ENCODE results near the gene MRPS17.

Gene MRPS17

DNA sequence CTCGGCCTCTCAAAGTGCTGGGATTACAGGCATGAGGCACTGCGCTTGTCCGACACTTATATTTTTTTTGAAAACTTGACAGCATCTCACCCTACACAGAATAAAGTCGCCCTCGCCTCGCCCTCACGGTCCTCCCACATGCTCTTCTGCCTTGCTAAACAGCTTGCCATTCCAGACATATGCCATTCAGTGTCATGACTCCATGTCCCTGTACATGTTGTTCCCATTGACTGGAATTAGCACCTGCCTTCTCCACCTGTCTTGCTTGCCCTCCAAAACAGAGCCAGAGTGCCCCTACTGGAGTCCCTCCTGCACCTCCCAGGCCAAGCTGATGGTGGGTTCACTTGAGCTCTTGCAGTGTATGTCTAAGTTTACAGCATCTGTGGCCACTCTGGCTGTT, 18.9 kb downstream of the MRPS17 start:
- in situ Hi-C loops (cut with HindIII; ENCODE audit: low sequenced_read_pairs): no loop called here

DNA sequence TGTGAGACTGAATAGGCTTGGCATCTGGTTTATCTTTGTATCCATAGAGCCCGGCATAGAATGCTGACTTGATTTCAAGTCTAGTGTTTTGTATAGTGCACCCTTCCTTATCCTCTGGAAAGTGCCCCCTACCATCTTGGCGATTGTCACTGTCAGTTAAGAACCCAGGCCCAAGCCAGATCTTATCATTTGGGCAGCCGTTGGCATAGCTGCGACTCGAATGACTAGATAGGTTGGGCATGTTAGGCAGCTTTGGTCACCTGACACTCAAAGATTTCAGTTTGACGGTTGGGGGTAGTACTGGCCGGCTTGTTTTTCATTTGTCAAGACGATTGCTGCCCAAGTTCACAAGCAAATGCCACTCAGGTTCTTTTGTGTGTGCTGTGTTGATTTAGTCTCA, 19.3 kb downstream of the MRPS17 start:
- in situ Hi-C loops (cut with HindIII; ENCODE audit: low sequenced_read_pairs): no loop called here

DNA sequence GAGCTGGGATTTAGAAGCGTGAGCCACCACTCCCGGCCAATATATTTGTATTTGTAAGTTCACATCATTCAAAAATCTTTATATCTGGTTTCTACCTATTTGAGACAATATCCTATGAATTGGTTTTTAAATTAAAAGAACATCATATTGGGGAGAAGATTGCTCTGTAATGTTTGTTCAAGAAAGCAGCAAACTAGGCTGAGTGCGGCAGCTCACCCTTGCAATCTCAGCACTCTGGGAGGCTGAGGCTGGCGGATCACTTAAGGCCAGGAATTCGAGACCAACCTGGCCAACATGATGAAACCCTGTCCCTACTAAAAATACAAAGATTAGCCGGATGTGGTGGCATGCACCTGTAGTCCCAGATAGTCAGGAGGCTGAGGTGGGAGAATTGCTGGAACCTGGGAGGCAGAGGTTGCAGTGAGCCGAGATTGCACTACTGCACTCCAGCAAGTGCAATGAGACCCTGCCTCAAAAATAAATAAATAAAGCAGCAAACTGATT, 22.1 kb downstream of the MRPS17 start:
- in situ Hi-C loops (cut with HindIII; ENCODE audit: low sequenced_read_pairs): no loop called here

DNA sequence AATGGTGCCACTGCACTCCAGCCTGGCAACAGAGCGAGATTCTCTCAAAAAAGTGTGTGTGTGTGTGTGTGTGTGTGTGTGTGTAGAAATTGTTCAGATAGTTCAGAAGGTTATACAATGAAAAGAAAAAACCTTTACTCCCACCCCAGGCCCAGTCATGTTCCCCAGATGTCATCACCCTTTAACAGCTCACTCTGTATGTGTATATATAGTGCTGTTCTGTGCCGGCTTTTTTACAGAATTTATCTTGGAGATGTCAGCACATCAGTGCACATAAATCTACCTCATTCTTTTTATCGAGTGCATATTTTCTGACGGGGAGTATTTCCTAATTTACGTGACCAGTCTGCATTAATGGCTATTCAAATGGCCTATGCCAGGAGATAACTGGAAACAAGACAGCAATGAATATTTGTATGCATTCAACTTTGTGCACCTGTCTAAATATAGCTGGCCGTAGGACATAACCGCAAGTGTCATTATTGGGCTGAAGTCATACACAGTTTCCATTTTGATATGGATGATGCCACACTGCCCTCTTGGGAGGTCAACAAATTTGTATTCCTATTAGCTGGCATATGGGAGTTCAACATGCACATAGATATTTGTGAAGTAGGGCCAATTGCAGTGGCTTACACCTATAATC, 24.4 kb downstream of the MRPS17 start:
- in situ Hi-C loops (cut with HindIII; ENCODE audit: low sequenced_read_pairs): no loop called here

DNA sequence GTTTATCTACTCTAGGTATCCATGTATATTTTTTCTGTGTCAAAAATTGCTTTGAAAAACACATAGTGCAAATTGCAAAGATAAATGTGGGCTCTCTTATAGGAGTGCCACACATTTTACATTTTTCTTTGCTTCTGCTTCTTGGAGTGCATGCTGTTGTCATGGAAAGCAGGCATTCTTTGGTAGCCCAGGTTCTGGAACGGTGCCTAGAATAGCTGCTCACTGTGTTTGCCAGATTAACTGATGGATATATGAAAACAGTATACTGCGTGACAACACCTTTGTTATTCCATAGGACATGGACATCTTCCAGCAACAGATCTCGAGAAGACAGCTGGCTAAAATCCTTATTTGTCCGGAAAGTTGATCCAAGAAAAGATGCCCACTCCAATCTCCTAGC, 26.2 kb downstream of the MRPS17 start:
- in situ Hi-C loops (cut with HindIII; ENCODE audit: low sequenced_read_pairs): no loop called here

DNA sequence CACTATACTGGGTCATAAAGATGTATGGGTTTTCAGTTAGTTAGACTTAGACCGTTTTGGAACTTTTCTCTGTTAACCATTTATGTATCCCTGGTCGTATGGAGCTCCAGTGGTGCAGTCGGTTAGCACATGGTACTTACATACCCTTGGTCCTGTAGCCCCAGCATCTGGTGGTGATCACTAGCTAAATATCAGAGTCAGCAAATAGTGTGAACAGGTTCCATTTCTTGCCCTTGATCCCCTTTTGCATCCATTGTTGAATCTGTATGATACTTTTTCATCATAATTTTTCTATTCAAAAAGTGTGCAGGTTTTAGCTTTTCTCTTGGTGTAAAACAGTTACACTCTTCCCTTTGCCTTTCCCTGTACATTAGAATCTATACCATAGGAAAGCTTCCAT, 28.6 kb downstream of the MRPS17 start:
- in situ Hi-C loops (cut with HindIII; ENCODE audit: low sequenced_read_pairs): no loop called here

DNA sequence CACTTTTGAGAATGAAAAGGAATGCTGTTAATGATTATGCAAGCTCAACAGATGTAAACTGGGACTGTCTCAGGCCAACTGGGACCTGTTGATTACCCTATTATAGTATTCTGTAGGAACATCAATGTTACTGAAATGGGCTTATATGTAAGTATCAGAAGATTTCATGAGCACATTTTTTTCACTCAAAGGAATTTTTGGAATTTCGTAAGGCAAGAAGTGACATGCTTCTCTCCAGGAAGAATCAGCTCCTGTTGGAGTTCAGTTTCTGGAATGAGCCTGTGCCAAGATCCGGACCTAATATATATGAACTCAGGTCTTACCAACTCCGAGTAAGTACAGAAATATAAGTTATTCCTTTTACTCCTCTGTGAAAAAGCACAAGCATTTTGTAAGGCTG, 31.9 kb downstream of the MRPS17 start:
- in situ Hi-C loops (cut with HindIII; ENCODE audit: low sequenced_read_pairs): no loop called here

DNA sequence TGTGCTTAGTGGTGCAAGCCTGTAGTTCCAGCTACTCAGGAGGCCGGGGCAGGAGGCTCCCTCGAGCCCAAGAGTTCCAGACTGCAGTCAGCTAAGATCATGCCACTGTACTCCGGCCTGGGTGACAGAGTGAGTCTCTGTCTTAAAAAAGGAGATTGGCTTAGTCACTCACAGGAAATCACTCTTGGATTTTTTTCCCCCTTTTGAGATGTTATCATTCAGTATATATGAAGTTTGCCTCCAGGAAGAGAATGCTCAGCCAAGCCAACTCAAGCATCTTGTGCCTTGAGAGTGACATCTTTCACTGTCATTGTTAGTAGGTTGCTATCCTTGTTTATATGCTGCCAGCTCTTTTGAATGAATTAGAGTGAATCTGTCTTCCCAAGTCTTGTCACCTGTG, 40.7 kb downstream of the MRPS17 start:
- in situ Hi-C loops (cut with HindIII; ENCODE audit: low sequenced_read_pairs): no loop called here

DNA sequence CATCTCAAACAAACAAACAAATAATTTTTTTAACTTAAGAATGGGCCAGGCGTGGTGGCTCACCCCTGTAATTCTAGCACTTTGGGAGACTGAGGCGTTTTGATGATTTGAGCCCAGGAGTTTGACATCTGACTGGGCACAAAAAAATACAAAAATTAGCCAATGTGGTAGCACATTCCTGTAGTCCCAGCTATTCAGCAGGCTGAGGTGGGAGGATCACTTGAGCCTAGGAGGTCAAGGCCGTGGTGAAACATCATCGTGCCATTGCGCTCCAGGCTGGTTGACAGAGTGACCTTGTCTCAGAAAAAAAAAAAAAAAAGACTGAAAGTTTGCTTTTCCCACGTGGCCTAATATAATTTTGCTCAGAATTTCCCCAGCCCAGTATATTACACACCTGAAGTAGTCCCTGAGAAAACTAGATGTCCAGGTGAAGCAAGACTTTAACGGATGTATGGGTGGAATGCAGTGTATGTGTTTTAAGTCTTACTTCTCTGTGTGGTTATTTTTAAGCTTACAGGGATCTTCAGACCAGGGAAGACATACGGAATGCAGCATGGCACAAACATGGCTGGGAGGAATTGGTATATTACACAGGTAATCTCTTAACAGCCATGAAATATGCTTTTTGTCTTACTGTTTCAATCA, 45.3 kb downstream of the MRPS17 start:
- in situ Hi-C loops (cut with HindIII; ENCODE audit: low sequenced_read_pairs): no loop called here

DNA sequence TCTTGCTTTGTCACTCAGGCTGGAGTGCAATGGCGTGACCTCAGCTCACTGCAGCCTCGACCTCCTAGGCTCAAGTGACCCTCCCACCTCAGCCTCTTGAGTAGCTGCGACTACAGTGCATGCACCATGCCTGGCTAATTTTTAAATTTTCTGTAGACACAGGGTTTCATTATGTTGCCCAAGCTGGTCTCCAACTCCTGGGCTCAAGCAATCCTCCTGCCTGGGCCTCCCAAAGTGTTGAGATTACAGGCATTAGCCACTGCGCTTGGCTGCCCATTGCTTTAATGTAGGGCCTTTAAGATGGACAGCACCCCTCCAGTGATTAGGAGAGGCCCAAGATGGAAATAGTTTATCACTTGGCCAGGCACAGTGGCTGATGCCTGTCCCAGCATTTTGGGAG, 52.1 kb downstream of the MRPS17 start:
- in situ Hi-C loops (cut with HindIII; ENCODE audit: low sequenced_read_pairs): no loop called here
